Hepatic stellate cell (primary cell): ENCODE data around the gene USH1G.
"Not testable (repeated sequence)": the region's sequence is repeated elsewhere in the genome, so short reads cannot be mapped to it uniquely, and the experiment has no call there.

Source experiments
- DNase-seq: peaks from one replicate; pipeline ENCODE4 v3.0.0; 2011; ENCODE audit warnings: low spot score

USH1G gene

GRCh38 chr17:74930535-74931036, 7.5 kb upstream of the USH1G start:
- DNase-seq = no peak

GRCh38 chr17:74928786-74929185, 5.7 kb upstream of the USH1G start:
- no peak for DNase-seq

GRCh38 chr17:74925242-74925641, 2.2 kb upstream of the USH1G start:
- no peak for DNase-seq

- no peak for DNase-seq
These were observed 1.3 kb upstream of the USH1G start, which contains the start of gene OTOP2 for GRCh38 chr17:74924250-74924948. OTOP2 (plus strand) TSS chr17:74924273; CDS start chr17:74924633, 360 bp downstream.

GRCh38 chr17:74923538-74924249, 639 bp upstream of the USH1G start:
- DNase-seq = peak; percentile 80

- no peak for DNase-seq
These were observed 883 bp downstream of the USH1G start for GRCh38 chr17:74922172-74922571.

GRCh38 chr17:74921769-74922168, 1.3 kb downstream of the USH1G start:
- no peak for DNase-seq

- no peak for DNase-seq
These were observed 1.9 kb downstream of the USH1G start for GRCh38 chr17:74921026-74921681.

- DNase-seq = no peak
These were observed 2.4 kb downstream of the USH1G start for GRCh38 chr17:74920642-74921025.

GRCh38 chr17:74920306-74920620, 2.8 kb downstream of the USH1G start:
- DNase-seq = no peak

- DNase-seq = peak; percentile 60
These were observed 3.4 kb downstream of the USH1G start for GRCh38 chr17:74919440-74920305.

- no peak for DNase-seq
These were observed 4.1 kb downstream of the USH1G start for GRCh38 chr17:74918906-74919305.

- no peak for DNase-seq
These were observed 5.6 kb downstream of the USH1G start for GRCh38 chr17:74917430-74917829.

GRCh38 chr17:74916851-74917199, 6.2 kb downstream of the USH1G start:
- DNase-seq = no peak

GRCh38 chr17:74916136-74916850, 6.8 kb downstream of the USH1G start:
- DNase-seq = no peak

- DNase-seq = not testable (repeated sequence)
These were observed 11.6 kb downstream of the USH1G start for GRCh38 chr17:74911423-74911822.

- not testable (repeated sequence) for DNase-seq
These were observed 14.0 kb downstream of the USH1G start for GRCh38 chr17:74909097-74909496.

GRCh38 chr17:74907012-74907411, 16.0 kb downstream of the USH1G start:
- no peak for DNase-seq

GRCh38 chr17:74906214-74906793, 16.8 kb downstream of the USH1G start:
- DNase-seq = not testable (repeated sequence)

- DNase-seq = no peak
These were observed 18.2 kb downstream of the USH1G start for GRCh38 chr17:74904687-74905409.
